GM12878 (cell line): Measurements from ENCODE around the gene NR6A1. TPM values are rescaled to one million over a fixed set of nuclear protein-coding genes. Genes with fewer than 3 reads are reported as not detected.

Experiments used
- ATAC-seq: fragments of 200-7000 bp; cut with Tn5 transposase; 3 replicates; pipeline ENCODE4 v1.9.1; 2020; ENCODE audit warnings: mild to moderate bottlenecking, moderate library complexity
- BruUV-seq: library from RNA; stranded (reverse); fragments of 400-500 nt; replicated peaks from 2 replicates; lab custom pipeline; 2021; lab: Mats Ljungman, UMichigan
- CTCF ChIA-PET: fragments of 300-600 bp; sonication (Branson Sonifier 250); formaldehyde crosslinking; extraction: SDS; loops from one replicate; lab custom pipeline; 2021; ENCODE audit warnings: inconsistent platforms; lab: Yijun Ruan, JAX
- POLR2A ChIA-PET: fragments of 350-600 bp; formaldehyde crosslinking; extraction: SDS; loops from one replicate; lab custom pipeline; 2021; ENCODE audit warnings: inconsistent platforms; lab: Charles Lee
- RAD21 ChIA-PET: fragments of 300-600 bp; sonication (Branson Sonifier 250); formaldehyde crosslinking; loops from one replicate; lab custom pipeline; 2023; ENCODE audit warnings: antibody characterized with exemption; ENCODE audit not compliant: unreplicated experiment; lab: Charles Lee
- SMC1A ChIA-PET: fragments of 300-600 bp; sonication (Branson Sonifier 250); formaldehyde crosslinking; loops from one replicate; lab custom pipeline; 2023; ENCODE audit not compliant: unreplicated experiment, uncharacterized antibody; lab: Charles Lee
- DNase-seq: peaks from one replicate; pipeline ENCODE4 v3.0.0-alpha.2; 2011; ENCODE audit warnings: low read depth, low spot score
- FAIRE-seq: peaks from 3 replicates; lab custom pipeline; 2011; peaks lifted over from hg19 to GRCh38; lab: Jason Lieb, UNC
- H2AFZ ChIP-seq: 2 replicates; pipeline ENCODE4 v1.6.0; 2011; ENCODE audit warnings: low read depth, low read length, control low read depth; ENCODE audit not compliant: control insufficient read depth
- H3K27ac ChIP-seq: 2 replicates; pipeline ENCODE4 v1.5.1; 2011; ENCODE audit warnings: control low read depth; ENCODE audit not compliant: control insufficient read depth, insufficient read depth
- H3K27me3 ChIP-seq, 2 experiments: replicated peaks in 1 of 2; 2 replicates each; pipeline versions ENCODE4 v1.6.0 to v1.6.1; 2011; ENCODE audit warnings: low read length in 1 of 2; ENCODE audit not compliant: control insufficient read depth in 2 of 2, insufficient read depth in 2 of 2
- H3K36me3 ChIP-seq, 2 experiments: 2 replicates each; pipeline ENCODE4 v1.5.1; 2011; ENCODE audit warnings: low read length in 1 of 2; ENCODE audit not compliant: control insufficient read depth in 2 of 2, insufficient read depth in 2 of 2
- H3K4me1 ChIP-seq: 2 replicates; pipeline ENCODE4 v1.6.1; 2011; ENCODE audit warnings: mild to moderate bottlenecking, low read length, moderate library complexity, mixed read lengths; ENCODE audit not compliant: control insufficient read depth, insufficient read depth
- H3K4me2 ChIP-seq: 2 replicates; pipeline ENCODE4 v1.6.0; 2011; ENCODE audit warnings: control low read depth; ENCODE audit not compliant: control insufficient read depth, insufficient read depth
- H3K4me3 ChIP-seq: fragments of 200-600 bp; sonication (generic); 2 replicates; pipeline ENCODE4 v1.5.1; 2016
- H3K79me2 ChIP-seq: 2 replicates; pipeline ENCODE4 v1.6.0; 2011; ENCODE audit warnings: low read length; ENCODE audit not compliant: control insufficient read depth, insufficient read depth
- H3K9ac ChIP-seq: 2 replicates; pipeline ENCODE4 v1.8.0; 2011; ENCODE audit warnings: low read length, control low read depth, mixed read lengths; ENCODE audit not compliant: control insufficient read depth, insufficient read depth
- H3K9me3 ChIP-seq: replicated peaks from 3 replicates; pipeline ENCODE4 v1.5.1; 2011; ENCODE audit warnings: mild to moderate bottlenecking, low read length; ENCODE audit not compliant: control insufficient read depth, insufficient read depth
- H4K20me1 ChIP-seq: 2 replicates; pipeline ENCODE4 v1.6.0; 2011; ENCODE audit not compliant: control insufficient read depth, insufficient read depth
- EED ChIP-seq: sonication (generic); IDR thresholded peaks from 2 replicates; pipeline ENCODE4 v1.6.1; 2016; ENCODE audit warnings: antibody characterized with exemption, low read depth
- FOXM1 ChIP-seq: IDR thresholded peaks from 2 replicates; pipeline ENCODE4 v1.6.1; 2012; ENCODE audit warnings: low read depth, mild to moderate bottlenecking, inconsistent platforms, low read length, moderate library complexity
- JUNB ChIP-seq: IDR thresholded peaks from 2 replicates; pipeline ENCODE4 v1.6.1; 2016; ENCODE audit warnings: antibody characterized with exemption, mild to moderate bottlenecking
- MEF2B ChIP-seq: fragments of 450-650 bp; IDR thresholded peaks from 2 replicates; pipeline ENCODE4 v1.6.1; 2018; ENCODE audit warnings: mild to moderate bottlenecking, moderate library complexity; ENCODE audit not compliant: partially characterized antibody, poor library complexity, severe bottlenecking
- MTA3 ChIP-seq: IDR thresholded peaks from 2 replicates; pipeline ENCODE4 v1.6.1; 2012; ENCODE audit warnings: low read length, inconsistent platforms, borderline replicate concordance
- NR2C2 ChIP-seq: IDR thresholded peaks from 2 replicates; pipeline ENCODE4 v1.6.1; 2011; ENCODE audit warnings: borderline replicate concordance, low read depth; ENCODE audit not compliant: control insufficient read depth, insufficient read length
- PAX5 ChIP-seq: IDR thresholded peaks from 2 replicates; pipeline ENCODE4 v1.6.1; 2011; ENCODE audit warnings: low read depth, low read length, borderline replicate concordance
- RCOR1 ChIP-seq: conservative IDR thresholded peaks from 2 replicates; pipeline ENCODE4 v1.6.1; 2012; ENCODE audit warnings: low read depth, low read length, improper control_type of control experiment
- SMAD5 ChIP-seq: IDR thresholded peaks from 2 replicates; pipeline ENCODE4 v1.6.1; 2016; ENCODE audit warnings: antibody characterized with exemption, low read depth
- SREBF2 ChIP-seq: IDR thresholded peaks from 2 replicates; pipeline ENCODE4 v1.6.1; 2012; ENCODE audit warnings: mild to moderate bottlenecking, low read length
- TARDBP ChIP-seq: IDR thresholded peaks from 2 replicates; pipeline ENCODE4 v1.6.1; 2016; ENCODE audit warnings: borderline replicate concordance
- USF1 ChIP-seq: IDR thresholded peaks from 2 replicates; pipeline ENCODE4 v1.6.1; 2011; ENCODE audit warnings: borderline replicate concordance, low read depth, mild to moderate bottlenecking, moderate library complexity, mixed read lengths, low read length; ENCODE audit not compliant: insufficient read depth; ENCODE audit errors: extremely low read length
- YY1 ChIP-seq: IDR thresholded peaks from 2 replicates; pipeline ENCODE4 v1.6.1; 2011; ENCODE audit warnings: low read depth, mild to moderate bottlenecking, low read length
- ZBED1 ChIP-seq: IDR thresholded peaks from 2 replicates; pipeline ENCODE4 v1.6.1; 2016; ENCODE audit warnings: borderline replicate concordance
- ZBTB11 ChIP-seq: fragments of 450-650 bp; formaldehyde crosslinking; IDR thresholded peaks from 2 replicates; pipeline ENCODE4 v1.5.0; 2022; ENCODE audit warnings: mild to moderate bottlenecking, missing genetic modification characterization
- ZNF622 ChIP-seq: fragments of 450-650 bp; IDR thresholded peaks from 2 replicates; pipeline ENCODE4 v1.6.1; 2017; ENCODE audit warnings: mild to moderate bottlenecking, inconsistent platforms
- ZZZ3 ChIP-seq: IDR thresholded peaks from 2 replicates; pipeline ENCODE4 v1.6.1; 2011; ENCODE audit warnings: low read depth; ENCODE audit not compliant: control insufficient read depth, insufficient read length
- WGBS: methylation state at CpG from one replicate; pipeline ENCODE4 v1.1.6; 2016; ENCODE audit warnings: low lambda C conversion rate; ENCODE audit not compliant: insufficient replicate concordance, insufficient coverage; ENCODE audit errors: missing lambda C conversion rate; 5-methylcytosine and 5-hydroxymethylcytosine counted together
- in situ Hi-C: fragments of 300-500 bp; cut with MboI; formaldehyde crosslinking; loops from 9 replicates; pipeline ENCODE4 v1.14.3; 2018; ENCODE audit warnings: mixed read lengths
- intact Hi-C: fragments of 100-400 bp; cut with micrococcal nuclease; formaldehyde crosslinking; loops from one replicate; pipeline ENCODE4 v1.14.2; 2022; ENCODE audit not compliant: unreplicated experiment
- polyA plus RNA-seq, 11 experiments: library from polyadenylated mRNA; depleted of rRNA in 4 of 11; unstranded in 6 of 11; stranded (reverse) in 5 of 11; fragments of >200 nt; fragmentation: Nextera tagmentation in 4 of 11; fragmentation: Illumina TruSeq in 1 of 11; extraction: Ambion mirVana in 4 of 11; extraction: Trizol in 1 of 11; gene quantifications; 1 replicate in 1 of 11; 2 replicates in 10 of 11; pipeline versions ENCODE4 v1.2.1 to v1.2.3, GENCODE V29; 2011 to 2016; ENCODE audit warnings: inconsistent platforms in 2 of 11, missing spikeins in 2 of 11, low read depth in 1 of 11
- total RNA-seq, 4 experiments: library from RNA; depleted of rRNA in 3 of 4; stranded (reverse); fragments of >200 nt in 3 of 4; fragmentation: Illumina TruSeq in 1 of 4; extraction: Trizol in 1 of 4; gene quantifications; 2 replicates each; pipeline versions ENCODE4 v1.2.1 to v1.2.3, GENCODE V29; 2013 to 2021

NR6A1 gene
- total and polyA plus RNA-seq, 10 of the 15 experiments (the other 5 are each of a cell fraction or from before 2014, with no cell fraction given): 1.2 to 9.2 (median 4.6) TPM

GRCh38 chr9:124652615-124653393, 118.3 kb downstream of the NR6A1 start:
- Histone ChIP-seq H3K27me3 (no peaks in the 10 kb centered on the region), H3K4me1 (0 out of 2 replicates have a peak, but pooled peaks cover 3% of the 10 kb centered on the region), H3K4me3 (no peak overlapping the region), H3K9ac (no peak overlapping the region), H3K36me3 (no peaks in the 10 kb centered on the region; a peak in 1 of 4 replicates), H4K20me1 (no peaks in the 10 kb centered on the region), H2AFZ (no peak overlapping the region), H3K9me3 (no peaks in the 10 kb centered on the region; the same call in 2 of the 3 replicates), H3K27ac (no peak overlapping the region), H3K4me2 (no peak overlapping the region), H3K79me2 (peaks cover 2% of the 10 kb centered on the region; the same call in 1 of the 2 replicates)
- 97% methylated on average over 3 of the region's 3 CpGs for WGBS
- SMC1A ChIA-PET: interaction anchor here (1.2 to 3.2 kb wide), 9 partner anchors 8 to 112 kb away, joined by 3 to 20 read pairs (median 7); no protein-coding TSS in a partner anchor
- POLR2A ChIA-PET: interaction anchor here (0.5 to 1.4 kb wide), 5 partner anchors 25 to 210 kb away, joined by 3 to 7 read pairs (median 3); no protein-coding TSS in a partner anchor
- CTCF ChIA-PET: interaction anchor here (1.0 to 6.2 kb wide), 4 partner anchors 12 to 59 kb away, joined by 6 to 25 read pairs (median 7); no protein-coding TSS in a partner anchor
- FAIRE-seq: no peak
- no peak for DNase-seq
- in situ Hi-C loops: no loop called here
- no TSS peak for BruUV-seq
- no peak for ATAC-seq
- RAD21 ChIA-PET: interaction anchor here (1.1 to 1.7 kb wide), 2 partner anchors 10 to 31 kb away, joined by 3 read pairs; no protein-coding TSS in a partner anchor
- intact Hi-C loops: no loop called here
- TF ChIP-seq ZBTB11 (CRISPR knock-in tag) (no peak), JUNB (no peak), RCOR1 (no peak), ZNF622 (no peak), ZZZ3 (no peak), TARDBP (no peak), PAX5 (no peak), SREBF2 (no peak), NR2C2 (no peak), FOXM1 (no peak), SMAD5 (no peak), ZBED1 (no peak), YY1 (no peak), USF1 (no peak), MTA3 (no peak), EED (no peak), MEF2B (no peak)
